ENCODE results near the gene SIGLEC1.

DNA sequence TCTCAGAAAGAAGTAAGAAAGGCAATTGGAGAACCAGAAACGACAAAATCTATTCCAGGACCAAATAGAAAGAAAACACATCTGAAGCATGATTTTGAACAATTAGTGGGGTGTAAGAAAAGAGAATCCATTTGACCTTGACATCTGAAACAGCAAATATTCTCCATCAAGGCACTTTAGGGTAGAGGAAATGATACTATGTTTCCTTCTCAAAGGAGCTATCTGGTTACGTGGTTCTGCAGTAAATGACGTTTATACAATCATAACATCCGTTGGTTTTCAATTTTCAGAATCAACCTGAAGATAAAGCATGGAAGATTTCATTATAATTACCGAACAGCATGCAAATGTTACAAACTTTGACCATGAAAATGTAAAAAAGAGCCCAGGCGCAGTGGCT lies 8.2 kb upstream of the SIGLEC1 start:
- TF ChIP-seq, protein P1, sequence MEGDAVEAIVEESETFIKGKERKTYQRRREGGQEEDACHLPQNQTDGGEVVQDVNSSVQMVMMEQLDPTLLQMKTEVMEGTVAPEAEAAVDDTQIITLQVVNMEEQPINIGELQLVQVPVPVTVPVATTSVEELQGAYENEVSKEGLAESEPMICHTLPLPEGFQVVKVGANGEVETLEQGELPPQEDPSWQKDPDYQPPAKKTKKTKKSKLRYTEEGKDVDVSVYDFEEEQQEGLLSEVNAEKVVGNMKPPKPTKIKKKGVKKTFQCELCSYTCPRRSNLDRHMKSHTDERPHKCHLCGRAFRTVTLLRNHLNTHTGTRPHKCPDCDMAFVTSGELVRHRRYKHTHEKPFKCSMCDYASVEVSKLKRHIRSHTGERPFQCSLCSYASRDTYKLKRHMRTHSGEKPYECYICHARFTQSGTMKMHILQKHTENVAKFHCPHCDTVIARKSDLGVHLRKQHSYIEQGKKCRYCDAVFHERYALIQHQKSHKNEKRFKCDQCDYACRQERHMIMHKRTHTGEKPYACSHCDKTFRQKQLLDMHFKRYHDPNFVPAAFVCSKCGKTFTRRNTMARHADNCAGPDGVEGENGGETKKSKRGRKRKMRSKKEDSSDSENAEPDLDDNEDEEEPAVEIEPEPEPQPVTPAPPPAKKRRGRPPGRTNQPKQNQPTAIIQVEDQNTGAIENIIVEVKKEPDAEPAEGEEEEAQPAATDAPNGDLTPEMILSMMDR (IDR thresholded peaks at IDR 0.05; ENCODE audit: control extremely low read depth in 1 of 3, insufficient read depth in 1 of 3, low read depth in 1 of 3, low read length in 3 of 3): no peak
- TF ChIP-seq EP300 (IDR thresholded peaks at IDR 0.05; ENCODE audit: borderline replicate concordance in 1 of 2, low read depth in 2 of 2, low read length in 2 of 2) (no peak), CBX5 (IDR thresholded peaks at IDR 0.05; ENCODE audit: low read depth, low read length) (no peak), TBP (IDR thresholded peaks at IDR 0.05; ENCODE audit: low read depth, low read length) (no peak), SP4 (IDR thresholded peaks at IDR 0.05; ENCODE audit: low read length) (no peak), JUN (IDR thresholded peaks at IDR 0.05; ENCODE audit: low read depth, low read length) (no peak)
- TF ChIP-seq, protein P2, sequence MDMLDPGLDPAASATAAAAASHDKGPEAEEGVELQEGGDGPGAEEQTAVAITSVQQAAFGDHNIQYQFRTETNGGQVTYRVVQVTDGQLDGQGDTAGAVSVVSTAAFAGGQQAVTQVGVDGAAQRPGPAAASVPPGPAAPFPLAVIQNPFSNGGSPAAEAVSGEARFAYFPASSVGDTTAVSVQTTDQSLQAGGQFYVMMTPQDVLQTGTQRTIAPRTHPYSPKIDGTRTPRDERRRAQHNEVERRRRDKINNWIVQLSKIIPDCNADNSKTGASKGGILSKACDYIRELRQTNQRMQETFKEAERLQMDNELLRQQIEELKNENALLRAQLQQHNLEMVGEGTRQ (IDR thresholded peaks at IDR 0.05; ENCODE audit: low read length): no peak

Measured in H1 (cell line).